Fibroblast of lung (primary cell): ENCODE measurements around the gene CALN1. TPM values are rescaled to one million over a fixed set of nuclear protein-coding genes. Genes with fewer than 3 reads are reported as not detected.
A peak's percentile ranks its signal among the peaks of the same experiment; 100 is the strongest.

ENCODE experiments used
- DNase-seq, 2 donors: peaks; one replicate each; pipeline versions ENCODE4 v3.0.0 to v3.0.0-alpha.2; 2010; ENCODE audit warnings: low read depth in 2 of 2
- H2AFZ ChIP-seq: 2 replicates; pipeline ENCODE4 v1.5.1; 2012; ENCODE audit warnings: low read length, control low read depth, inconsistent platforms
- H3K27ac ChIP-seq: 2 replicates; pipeline ENCODE4 v1.5.1; 2011; ENCODE audit warnings: low read length, control low read depth; ENCODE audit not compliant: insufficient read depth
- H3K27me3 ChIP-seq: 2 replicates; pipeline ENCODE4 v1.5.1; 2011; ENCODE audit warnings: mild to moderate bottlenecking, low read length; ENCODE audit not compliant: control insufficient read depth, insufficient read depth
- H3K36me3 ChIP-seq: 2 replicates; pipeline ENCODE4 v1.5.1; 2011; ENCODE audit warnings: low read length; ENCODE audit not compliant: control insufficient read depth, insufficient read depth
- H3K4me1 ChIP-seq: 2 replicates; pipeline ENCODE4 v1.5.1; 2011; ENCODE audit warnings: low read length; ENCODE audit not compliant: control insufficient read depth, insufficient read depth; ENCODE audit errors: extremely low read depth
- H3K4me2 ChIP-seq: 2 replicates; pipeline ENCODE4 v1.5.1; 2011; ENCODE audit warnings: low read length, control low read depth; ENCODE audit not compliant: insufficient read depth; ENCODE audit errors: extremely low read depth
- H3K4me3 ChIP-seq, 4 experiments: fragments of 200-600 bp in 1 of 4; sonication (generic) in 1 of 4; replicated peaks in 1 of 4; 2 replicates each; pipeline ENCODE4 v1.5.1; 2011 to 2016; ENCODE audit warnings: low read length in 4 of 4, low read depth in 3 of 4, mild to moderate bottlenecking in 3 of 4, control low read depth in 2 of 4, inconsistent platforms in 1 of 4, mixed read lengths in 1 of 4; ENCODE audit not compliant: insufficient read depth in 1 of 4; ENCODE audit errors: control extremely low read depth in 1 of 4
- H3K79me2 ChIP-seq: 2 replicates; pipeline ENCODE4 v1.5.1; 2012; ENCODE audit warnings: mild to moderate bottlenecking, low read length, inconsistent platforms; ENCODE audit not compliant: control insufficient read depth, insufficient read depth
- H3K9ac ChIP-seq: 2 replicates; pipeline ENCODE4 v1.5.1; 2011; ENCODE audit warnings: mild to moderate bottlenecking, low read length, control low read depth; ENCODE audit not compliant: insufficient read depth
- H3K9me3 ChIP-seq: 2 replicates; pipeline ENCODE4 v1.5.1; 2012; ENCODE audit warnings: low read depth, low read length; ENCODE audit not compliant: control insufficient read depth, insufficient read depth
- H4K20me1 ChIP-seq: 2 replicates; pipeline ENCODE4 v1.5.1; 2011; ENCODE audit warnings: low read length; ENCODE audit not compliant: control insufficient read depth, insufficient read depth; ENCODE audit errors: extremely low read depth
- EZH2 ChIP-seq: IDR thresholded peaks from 2 replicates; pipeline ENCODE4 v1.5.1; 2012; ENCODE audit warnings: low read length, control low read depth, mild to moderate bottlenecking; ENCODE audit errors: missing control alignments
- polyA plus RNA-seq, 2 donors: library from polyadenylated mRNA; depleted of rRNA in 1 of 2; stranded (reverse) in 1 of 2; unstranded in 1 of 2; fragments of >200 nt; gene quantifications; 2 replicates each; pipeline ENCODE4 v1.2.1, GENCODE V29; 2011 to 2012; ENCODE audit warnings: missing spikeins in 1 of 2
- total RNA-seq: library from RNA; depleted of rRNA; stranded (reverse); fragments of >200 nt; gene quantifications from 2 replicates; pipeline ENCODE4 v1.2.1, GENCODE V29; 2014
- TF ChIP-seq, protein P1 (sequence below), 2 donors: IDR thresholded peaks in 1 of 2; conservative IDR thresholded peaks in 1 of 2; 1 replicate in 1 of 2; 2 replicates in 1 of 2; pipeline ENCODE4 v1.5.1; 2011 to 2012; ENCODE audit warnings: low read length in 2 of 2, control low read depth in 1 of 2, inconsistent platforms in 1 of 2, low read depth in 1 of 2, mild to moderate bottlenecking in 1 of 2

The CALN1 gene
- total and polyA plus RNA-seq, 2 donors (not counting 1 experiment from before 2014, with no cell fraction given) = not detected

DNA sequence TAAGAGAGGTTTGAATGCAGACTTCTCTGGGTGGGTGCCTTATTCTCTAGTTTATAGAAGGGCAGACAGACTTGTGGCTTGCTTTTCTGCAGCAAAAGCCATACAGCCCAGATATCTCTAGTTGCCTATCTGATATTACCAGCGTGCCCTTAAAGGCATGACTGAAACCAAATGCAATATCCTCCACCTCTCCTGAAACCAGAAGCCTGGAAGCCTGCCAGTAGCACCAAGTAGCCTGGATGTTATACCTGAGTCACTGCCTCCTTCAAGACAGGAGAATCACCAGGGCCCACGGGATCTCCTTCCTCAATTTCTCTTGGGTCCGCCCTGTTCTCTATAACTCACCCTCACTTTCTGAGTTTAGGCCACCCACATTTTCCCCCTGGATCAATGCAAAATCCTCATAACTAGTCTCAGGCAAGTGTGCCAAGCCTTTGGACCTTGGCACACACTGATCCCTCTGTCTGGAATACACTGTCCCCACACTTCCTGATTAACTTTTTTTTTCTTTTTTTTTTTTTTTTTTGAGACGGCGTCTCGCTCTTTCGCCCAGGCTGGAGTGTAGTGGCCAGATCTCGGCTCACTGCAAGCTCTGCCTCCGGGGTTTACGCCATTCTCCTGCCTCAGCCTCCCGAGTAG lies 641.8 kb downstream of the CALN1 start:
- Histone ChIP-seq H3K4me1 (no peaks in the 10 kb centered on the region), H3K36me3 (no peaks in the 10 kb centered on the region), H3K4me2 (no peak overlapping the region), H3K27me3 (no peaks in the 10 kb centered on the region), H3K79me2 (no peaks in the 10 kb centered on the region), H3K9ac (no peak overlapping the region), H4K20me1 (no peaks in the 10 kb centered on the region), H3K27ac (no peak overlapping the region), H3K9me3 (no peaks in the 10 kb centered on the region), H3K4me3 (no peak overlapping the region), H2AFZ (no peak overlapping the region)
- peak in 1 of 2 donors; percentile 58 for DNase-seq
- TF ChIP-seq, protein P1, sequence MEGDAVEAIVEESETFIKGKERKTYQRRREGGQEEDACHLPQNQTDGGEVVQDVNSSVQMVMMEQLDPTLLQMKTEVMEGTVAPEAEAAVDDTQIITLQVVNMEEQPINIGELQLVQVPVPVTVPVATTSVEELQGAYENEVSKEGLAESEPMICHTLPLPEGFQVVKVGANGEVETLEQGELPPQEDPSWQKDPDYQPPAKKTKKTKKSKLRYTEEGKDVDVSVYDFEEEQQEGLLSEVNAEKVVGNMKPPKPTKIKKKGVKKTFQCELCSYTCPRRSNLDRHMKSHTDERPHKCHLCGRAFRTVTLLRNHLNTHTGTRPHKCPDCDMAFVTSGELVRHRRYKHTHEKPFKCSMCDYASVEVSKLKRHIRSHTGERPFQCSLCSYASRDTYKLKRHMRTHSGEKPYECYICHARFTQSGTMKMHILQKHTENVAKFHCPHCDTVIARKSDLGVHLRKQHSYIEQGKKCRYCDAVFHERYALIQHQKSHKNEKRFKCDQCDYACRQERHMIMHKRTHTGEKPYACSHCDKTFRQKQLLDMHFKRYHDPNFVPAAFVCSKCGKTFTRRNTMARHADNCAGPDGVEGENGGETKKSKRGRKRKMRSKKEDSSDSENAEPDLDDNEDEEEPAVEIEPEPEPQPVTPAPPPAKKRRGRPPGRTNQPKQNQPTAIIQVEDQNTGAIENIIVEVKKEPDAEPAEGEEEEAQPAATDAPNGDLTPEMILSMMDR (conservative IDR thresholded peaks at IDR 0.05 in 1 of 2, IDR thresholded peaks at IDR 0.05 in 1 of 2; ENCODE audit: low read depth in 1 of 2, low read length in 2 of 2) = no peak

DNA sequence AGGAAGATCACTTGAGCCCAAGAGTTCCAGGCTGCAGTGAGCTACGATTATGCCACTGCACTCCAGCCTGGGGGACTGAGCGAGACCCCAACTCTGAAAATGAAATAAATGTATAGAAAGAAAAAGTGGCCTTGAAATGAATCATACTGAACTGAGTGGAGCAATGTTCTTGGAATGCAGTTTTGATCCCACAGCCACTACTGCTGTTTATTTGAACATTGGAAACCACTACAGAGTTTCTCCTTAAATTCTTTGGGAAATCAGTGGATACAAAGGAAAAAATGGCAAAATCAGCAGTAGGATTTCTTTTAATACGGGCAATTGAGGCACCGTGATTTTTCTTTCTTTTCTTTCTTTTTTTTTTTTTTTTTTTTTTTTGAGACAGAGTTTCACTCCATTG lies 642.8 kb downstream of the CALN1 start:
- Histone ChIP-seq H3K79me2 (no peaks in the 10 kb centered on the region), H3K27me3 (no peaks in the 10 kb centered on the region), H4K20me1 (no peaks in the 10 kb centered on the region), H3K4me3 (no peak overlapping the region), H3K4me1 (no peaks in the 10 kb centered on the region), H3K36me3 (no peaks in the 10 kb centered on the region), H3K4me2 (no peak overlapping the region), H2AFZ (no peak overlapping the region), H3K9ac (no peak overlapping the region), H3K27ac (no peak overlapping the region), H3K9me3 (no peaks in the 10 kb centered on the region)
- peak in 1 of 2 donors; percentile 46 for DNase-seq
- TF ChIP-seq, protein P1 (conservative IDR thresholded peaks at IDR 0.05 in 1 of 2, IDR thresholded peaks at IDR 0.05 in 1 of 2; ENCODE audit: low read depth in 1 of 2, low read length in 2 of 2) = no peak
- no peak for TF ChIP-seq EZH2

DNA sequence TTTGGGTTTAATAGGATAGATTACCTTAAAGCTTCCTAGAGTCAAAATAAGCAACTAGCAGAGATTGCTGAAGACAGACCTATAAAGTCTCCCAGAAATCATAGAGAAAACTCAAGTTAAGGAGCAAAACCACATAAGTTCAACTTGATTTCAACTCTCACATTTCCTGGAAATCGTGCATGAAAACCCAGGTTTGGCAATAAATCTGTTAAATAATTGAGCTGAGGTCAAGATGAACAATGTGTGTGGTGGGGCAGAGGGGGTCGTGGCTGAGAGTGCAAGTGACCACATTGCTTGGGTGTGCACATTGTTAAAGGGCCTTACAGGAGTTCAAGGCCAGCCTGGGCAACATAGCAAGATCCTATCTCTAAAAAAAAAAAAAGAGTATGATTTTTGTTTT lies 643.7 kb downstream of the CALN1 start:
- Histone ChIP-seq H3K79me2 (no peaks in the 10 kb centered on the region), H2AFZ (no peak overlapping the region), H3K27me3 (no peaks in the 10 kb centered on the region), H3K4me2 (no peak overlapping the region), H3K4me1 (no peaks in the 10 kb centered on the region), H4K20me1 (no peaks in the 10 kb centered on the region), H3K36me3 (no peaks in the 10 kb centered on the region), H3K27ac (no peak overlapping the region), H3K9ac (no peak overlapping the region), H3K4me3 (no peak overlapping the region), H3K9me3 (no peaks in the 10 kb centered on the region)
- no peak for TF ChIP-seq EZH2
- TF ChIP-seq, protein P1 (conservative IDR thresholded peaks at IDR 0.05 in 1 of 2, IDR thresholded peaks at IDR 0.05 in 1 of 2; ENCODE audit: low read depth in 1 of 2, low read length in 2 of 2) = no peak
- DNase-seq = peak in 1 of 2 donors; percentile 77
